GM19025 (cell line): Measurements from ENCODE around the gene TFPT.

Source experiments
- ATAC-seq: cut with Tn5 transposase; IDR thresholded peaks from one replicate; pipeline ENCODE4 v1.9.1; 2021; ENCODE audit warnings: mild to moderate bottlenecking, low read depth, moderate library complexity; ENCODE audit not compliant: unreplicated experiment

Gene TFPT

DNA sequence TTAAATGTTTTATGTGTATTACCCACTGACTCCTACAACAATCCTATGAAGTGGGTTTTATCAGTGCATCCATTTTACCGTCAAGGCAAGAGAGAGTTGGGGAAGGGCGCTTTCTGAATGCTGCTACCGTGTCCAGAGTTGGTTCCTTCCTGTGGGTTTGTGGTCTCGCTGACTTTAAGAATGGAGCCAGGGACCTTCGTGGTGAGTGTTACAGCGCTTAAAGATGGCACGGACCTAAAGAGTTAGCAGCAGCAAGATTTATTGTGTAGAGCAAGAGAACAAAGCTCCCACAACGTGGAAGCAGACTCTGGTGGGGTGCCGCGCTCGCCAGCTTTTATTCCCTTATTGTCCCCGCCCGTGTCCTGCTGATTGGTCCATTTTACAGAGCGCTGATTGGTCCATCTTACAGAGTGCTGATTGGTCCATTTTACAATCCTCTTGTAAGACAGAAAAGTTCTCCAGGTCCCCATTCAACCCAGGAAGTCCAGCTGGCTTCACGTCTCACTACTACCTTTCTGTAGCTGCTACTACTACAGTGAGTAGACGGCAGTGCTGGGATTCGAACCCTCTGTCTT, 20.9 kb downstream of the TFPT start:
- ATAC-seq = no peak

DNA sequence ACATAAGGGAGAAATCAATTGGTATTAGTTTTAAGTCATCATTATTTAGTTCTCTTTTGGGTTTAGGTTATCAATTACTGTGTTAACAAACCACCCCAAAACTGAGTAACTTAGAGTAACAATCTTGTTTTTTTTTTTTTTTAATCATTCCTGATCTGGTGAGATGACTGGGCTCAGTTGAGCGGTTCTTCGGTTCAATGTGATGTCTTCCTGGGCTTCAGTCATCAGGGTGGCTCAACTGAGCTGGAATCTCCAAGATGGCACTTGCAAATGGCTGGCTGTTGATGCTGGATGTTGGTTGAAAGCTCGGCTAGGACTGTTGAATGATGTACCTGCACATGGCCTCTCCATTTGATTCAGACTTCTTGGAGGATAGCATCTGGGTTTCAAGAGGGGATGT, 31.0 kb downstream of the TFPT start:
- no peak for ATAC-seq

DNA sequence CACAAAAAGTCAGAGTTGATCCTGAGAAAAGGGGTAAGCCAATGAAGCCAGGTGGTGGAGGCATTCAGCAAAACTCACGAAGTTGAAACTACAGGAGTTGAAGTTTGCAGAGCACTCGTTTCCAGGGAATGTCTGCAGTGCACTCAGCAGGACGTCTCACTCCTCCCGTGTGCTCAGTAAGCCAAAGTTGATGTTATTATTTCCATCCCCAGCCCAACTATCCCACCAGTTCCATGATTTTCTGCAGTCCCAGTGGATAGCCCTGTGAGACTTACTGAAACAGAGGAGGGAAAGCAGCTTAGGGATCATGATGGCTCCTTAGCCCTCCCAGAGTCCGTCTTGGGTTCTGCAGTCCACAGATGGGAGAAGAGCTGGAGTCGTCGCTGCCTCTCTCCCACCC, 34.4 kb downstream of the TFPT start, which contains the start of gene TARM1:
Gene TARM1, minus strand, starts transcription at position 334 of the 400 bp plus-strand sequence. Its CDS starts 25 bp downstream, at position 309.
- no peak for ATAC-seq

DNA sequence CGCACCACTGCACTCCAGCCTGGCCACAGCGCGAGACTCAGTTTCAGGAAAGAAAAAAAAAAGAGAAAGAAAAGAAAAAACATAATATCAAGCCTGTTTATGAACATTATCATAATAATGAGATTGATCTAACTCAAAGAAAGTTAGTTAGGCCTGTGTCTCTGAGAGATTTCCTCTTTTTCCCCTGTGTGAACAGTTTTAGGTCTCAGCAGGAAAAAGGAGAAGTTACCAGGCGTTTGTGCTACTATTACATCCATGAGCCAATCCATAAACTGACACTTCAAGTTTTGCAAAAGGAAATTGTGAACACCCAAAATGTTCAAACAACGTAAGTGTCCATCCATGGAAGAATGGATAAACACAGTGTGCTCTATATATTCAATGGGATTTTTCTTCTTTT, 38.1 kb downstream of the TFPT start:
- ATAC-seq = no peak

DNA sequence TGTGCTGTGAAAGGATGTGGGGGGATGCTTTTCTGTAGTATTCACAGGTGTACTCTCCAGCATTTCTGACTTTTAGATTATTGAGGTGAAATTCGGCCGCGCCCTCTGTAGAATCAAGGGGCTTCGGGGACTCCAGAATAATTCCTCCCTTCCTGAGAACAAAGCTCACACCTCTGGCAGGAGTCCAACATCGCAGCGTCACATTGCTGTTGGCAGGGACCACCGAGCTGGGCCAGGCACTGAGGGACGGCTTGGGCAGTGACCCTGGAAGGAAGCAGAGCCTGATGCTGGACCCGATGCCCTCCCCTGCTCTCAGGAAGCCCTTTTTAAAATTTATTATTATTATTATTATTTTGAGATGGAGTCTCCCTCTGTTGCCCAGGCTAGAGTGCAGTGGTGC, 40.6 kb downstream of the TFPT start:
- ATAC-seq = no peak

DNA sequence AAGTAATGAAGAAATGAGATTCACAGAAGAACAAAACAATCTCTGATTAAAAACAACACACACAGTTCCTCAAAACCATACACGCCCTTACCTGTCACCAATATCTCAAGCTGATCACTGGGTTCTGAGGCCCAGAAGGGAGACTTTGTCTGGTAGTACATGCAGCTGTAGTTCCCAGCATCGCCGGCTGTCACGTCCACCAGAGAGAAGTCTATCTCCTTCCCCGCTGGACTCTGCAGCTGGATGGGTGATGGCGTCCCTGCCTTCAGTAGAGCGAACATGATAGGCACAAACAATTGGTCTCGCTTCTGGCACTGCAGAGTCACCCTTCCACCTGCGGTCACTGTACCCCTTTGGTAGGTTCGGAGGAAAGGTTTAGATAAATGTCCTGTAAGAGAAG, 41.6 kb downstream of the TFPT start:
- no peak for ATAC-seq

DNA sequence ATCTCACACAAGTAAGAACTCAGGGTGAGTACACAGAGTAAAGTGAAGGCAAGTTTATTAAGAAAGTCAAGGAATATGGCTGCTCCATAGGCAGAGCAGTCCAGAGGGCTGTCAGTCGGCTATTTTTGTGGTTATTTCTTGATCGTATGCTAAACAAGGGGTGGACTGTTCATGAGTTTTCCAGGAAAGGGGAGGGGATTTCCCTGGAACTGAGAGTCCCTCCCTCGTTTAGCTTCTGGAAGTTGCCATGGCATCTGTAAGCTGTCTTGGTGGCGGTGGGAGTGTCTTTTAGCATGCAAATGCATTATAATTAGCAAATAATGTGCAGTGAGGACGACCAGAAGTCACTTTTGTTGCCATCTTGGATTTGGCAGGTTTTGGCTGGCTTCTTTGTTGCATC, 46.0 kb downstream of the TFPT start:
- no peak for ATAC-seq

DNA sequence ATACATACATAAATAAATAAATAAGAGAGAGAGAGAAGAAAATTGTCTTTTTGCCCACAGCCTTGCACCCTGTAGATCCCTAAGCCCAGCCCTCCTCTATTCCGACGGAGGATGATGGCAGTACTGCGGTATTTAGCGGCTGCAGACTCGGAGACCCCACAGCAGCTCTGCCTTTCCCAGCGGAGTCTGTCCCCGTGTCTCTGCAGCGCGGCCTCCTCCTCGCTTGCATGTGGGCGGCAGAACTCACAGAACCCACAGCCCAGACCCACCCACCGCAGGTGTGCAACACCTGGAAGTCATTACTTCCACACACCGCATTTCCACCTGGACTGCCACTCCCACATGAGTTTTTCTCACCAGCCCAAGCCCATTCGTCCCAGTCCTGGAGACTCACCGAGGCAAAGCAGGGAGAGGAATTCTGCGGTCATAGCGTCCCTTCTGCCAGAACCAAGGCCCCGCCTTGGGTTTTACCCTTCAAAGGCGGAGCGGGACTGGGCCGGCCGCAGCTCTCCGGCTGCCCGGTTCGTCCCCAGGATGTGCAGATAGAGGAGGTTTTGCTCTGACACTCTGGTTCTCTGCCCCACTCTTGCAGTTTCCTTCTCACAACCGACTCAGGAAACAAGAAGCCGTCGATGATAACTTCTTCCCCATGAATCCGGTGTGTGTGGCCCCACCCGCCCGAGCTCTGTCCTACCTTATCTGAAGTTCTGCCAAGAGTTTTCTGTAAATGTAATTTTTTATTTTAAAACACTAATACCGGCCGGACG, 51.9 kb downstream of the TFPT start, which contains the start of gene VSTM1:
Gene VSTM1, minus strand, starts transcription at position 548 of the 767 bp plus-strand sequence. Its CDS starts 120 bp downstream, at position 428.
- no peak for ATAC-seq

DNA sequence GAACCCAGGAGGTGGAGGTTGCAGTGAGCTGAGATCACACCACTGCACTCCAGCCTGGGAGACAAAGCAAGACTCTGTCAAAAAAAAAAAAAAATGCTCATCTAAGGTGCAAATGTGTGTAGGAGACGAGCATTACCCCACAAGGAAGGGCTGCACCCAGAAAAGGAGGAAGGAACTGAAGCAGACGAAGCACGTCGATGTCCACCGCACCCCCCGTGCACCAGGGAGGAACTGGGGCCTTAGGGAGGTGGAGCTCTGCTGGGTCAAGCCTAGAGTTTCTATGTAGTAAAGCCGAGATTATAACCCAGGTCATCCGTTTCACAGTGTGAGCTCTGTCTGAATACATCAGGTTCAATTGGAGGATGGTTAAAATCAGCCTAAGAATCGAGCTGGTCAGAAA, 52.8 kb downstream of the TFPT start:
- no peak for ATAC-seq
